GM18858 (cell line): ENCODE results near the gene ANKRD62.
"Not testable (repeated sequence)": the region's sequence is repeated elsewhere in the genome, so short reads cannot be mapped to it uniquely, and the experiment has no call there.

Experiments used
- ATAC-seq: cut with Tn5 transposase; IDR thresholded peaks from one replicate; pipeline ENCODE4 v1.9.1; 2021; ENCODE audit not compliant: unreplicated experiment

The ANKRD62 gene

GRCh38 chr18:12065397-12065796, 28.2 kb upstream of the ANKRD62 start:
- ATAC-seq: no peak

- ATAC-seq: no peak
These were observed 26.6 kb upstream of the ANKRD62 start for GRCh38 chr18:12066910-12067511.

- no peak for ATAC-seq
These were observed 26.0 kb upstream of the ANKRD62 start for GRCh38 chr18:12067671-12068070.

- not testable (repeated sequence) for ATAC-seq
These were observed 25.2 kb upstream of the ANKRD62 start for GRCh38 chr18:12068316-12068949.

GRCh38 chr18:12068950-12069320, 24.7 kb upstream of the ANKRD62 start:
- no peak for ATAC-seq

- not testable (repeated sequence) for ATAC-seq
These were observed 22.6 kb upstream of the ANKRD62 start for GRCh38 chr18:12071066-12071465.

GRCh38 chr18:12072996-12073395, 20.6 kb upstream of the ANKRD62 start:
- ATAC-seq: no peak

- no peak for ATAC-seq
These were observed 18.9 kb upstream of the ANKRD62 start for GRCh38 chr18:12074736-12075135.

GRCh38 chr18:12076424-12077140, 17.1 kb upstream of the ANKRD62 start:
- ATAC-seq: no peak

GRCh38 chr18:12077994-12078393, 15.6 kb upstream of the ANKRD62 start:
- not testable (repeated sequence) for ATAC-seq

GRCh38 chr18:12079491-12080237, 14.0 kb upstream of the ANKRD62 start:
- no peak for ATAC-seq

- no peak for ATAC-seq
These were observed 8.5 kb upstream of the ANKRD62 start for GRCh38 chr18:12085136-12085535.

- ATAC-seq: no peak
These were observed 7.9 kb upstream of the ANKRD62 start for GRCh38 chr18:12085786-12086185.

- ATAC-seq: no peak
These were observed 7.4 kb upstream of the ANKRD62 start for GRCh38 chr18:12086249-12086648.

GRCh38 chr18:12086677-12087470, 6.8 kb upstream of the ANKRD62 start:
- no peak for ATAC-seq

GRCh38 chr18:12087471-12088025, 6.1 kb upstream of the ANKRD62 start:
- no peak for ATAC-seq

- no peak for ATAC-seq
These were observed 5.5 kb upstream of the ANKRD62 start for GRCh38 chr18:12088096-12088495.

- ATAC-seq: no peak
These were observed 4.8 kb upstream of the ANKRD62 start for GRCh38 chr18:12088731-12089375.

GRCh38 chr18:12091538-12092141, 2.0 kb upstream of the ANKRD62 start:
- ATAC-seq: no peak
